Neural cell (in vitro differentiated cells): ENCODE measurements around the gene PTN. TPM values are rescaled to one million over a fixed set of nuclear protein-coding genes. Genes with fewer than 3 reads are reported as not detected.

Experiments
- H2AFZ ChIP-seq: fragments of 200-600, 300-800 bp; sonication (generic), shearing (Covaris generic); 2 replicates; pipeline ENCODE4 v1.6.0; 2014; ENCODE audit warnings: low read depth, mild to moderate bottlenecking, antibody characterized with exemption, low read length, moderate library complexity
- H3F3A ChIP-seq: fragments of 200-600 bp; shearing (Covaris generic); 2 replicates; pipeline ENCODE4 v1.6.1; 2016; ENCODE audit warnings: mild to moderate bottlenecking, moderate library complexity, mixed read lengths, antibody characterized with exemption, low read length; ENCODE audit not compliant: insufficient read depth, poor library complexity, severe bottlenecking
- H3K27ac ChIP-seq: fragments of 200-600, 300-800 bp; sonication (generic), shearing (Covaris generic); 2 replicates; pipeline ENCODE4 v1.5.1; 2014; ENCODE audit warnings: mild to moderate bottlenecking, low read length, moderate library complexity
- H3K27me3 ChIP-seq: fragments of 300-800, 200-600 bp; sonication (generic), shearing (Covaris generic); 2 replicates; pipeline ENCODE4 v1.6.0; 2014; ENCODE audit warnings: mild to moderate bottlenecking, low read depth, low read length, moderate library complexity; ENCODE audit not compliant: insufficient read depth
- H3K36me3 ChIP-seq: fragments of 300-800, 200-600 bp; sonication (generic), shearing (Covaris generic); 2 replicates; pipeline ENCODE4 v1.5.1; 2014; ENCODE audit warnings: mild to moderate bottlenecking, antibody characterized with exemption, low read length, moderate library complexity; ENCODE audit not compliant: insufficient read depth
- H3K4me2 ChIP-seq: fragments of 300-800, 200-600 bp; sonication (generic), shearing (Covaris generic); 2 replicates; pipeline ENCODE4 v1.6.0; 2014; ENCODE audit warnings: mild to moderate bottlenecking, low read length
- H3K4me3 ChIP-seq: fragments of 300-800, 200-600 bp; sonication (generic), shearing (Covaris generic); 2 replicates; pipeline ENCODE4 v1.5.1; 2014; ENCODE audit warnings: mild to moderate bottlenecking, low read length, moderate library complexity
- H3K79me2 ChIP-seq: fragments of 200-600 bp; shearing (Covaris generic); replicated peaks from 2 replicates; pipeline ENCODE4 v1.6.0; 2014; ENCODE audit warnings: mild to moderate bottlenecking, low read length, moderate library complexity; ENCODE audit not compliant: insufficient read depth
- H3K9ac ChIP-seq: fragments of 300-800, 200-600 bp; sonication (generic), shearing (Covaris generic); 2 replicates; pipeline ENCODE4 v1.6.1; 2016; ENCODE audit warnings: mild to moderate bottlenecking, low read length, mixed read lengths
- H3K9me2 ChIP-seq: fragments of 200-600 bp; shearing (Covaris generic); 2 replicates; pipeline ENCODE4 v1.6.1; 2016; ENCODE audit warnings: mild to moderate bottlenecking, low read length, mixed read lengths; ENCODE audit not compliant: insufficient read depth
- H3K9me3 ChIP-seq: fragments of 200-600, 300-800 bp; sonication (generic), shearing (Covaris generic); 2 replicates; pipeline ENCODE4 v1.6.1; 2016; ENCODE audit warnings: mild to moderate bottlenecking, mixed run types, low read length, moderate library complexity, mixed read lengths
- H4K20me1 ChIP-seq: fragments of 200-600 bp; shearing (Covaris generic); 2 replicates; pipeline ENCODE4 v1.6.1; 2016; ENCODE audit warnings: mild to moderate bottlenecking, mixed run types; ENCODE audit not compliant: insufficient read depth
- CTCF ChIP-seq: fragments of 450-650 bp; IDR thresholded peaks from 2 replicates; pipeline ENCODE4 v1.5.1; 2014; ENCODE audit warnings: antibody characterized with exemption, mild to moderate bottlenecking, moderate library complexity; ENCODE audit not compliant: poor library complexity, severe bottlenecking
- EP300 ChIP-seq: fragments of 450-650 bp; conservative IDR thresholded peaks from 2 replicates; pipeline ENCODE4 v1.6.1; 2014; ENCODE audit warnings: antibody characterized with exemption, mild to moderate bottlenecking, moderate library complexity; ENCODE audit not compliant: poor library complexity, severe bottlenecking
- EZH2 ChIP-seq: fragments of 200-600, 300-800 bp; shearing (Covaris generic), sonication (generic); IDR thresholded peaks from 2 replicates; pipeline ENCODE4 v1.6.1; 2014; ENCODE audit warnings: antibody characterized with exemption, low read length, borderline replicate concordance, mild to moderate bottlenecking; ENCODE audit not compliant: insufficient read depth, poor library complexity, severe bottlenecking
- MXI1 ChIP-seq: fragments of 450-650 bp; conservative IDR thresholded peaks from 2 replicates; pipeline ENCODE4 v1.6.1; 2014; ENCODE audit warnings: antibody characterized with exemption, mild to moderate bottlenecking; ENCODE audit not compliant: poor library complexity, severe bottlenecking
- POLR2AphosphoS5 ChIP-seq: IDR thresholded peaks from 2 replicates; pipeline ENCODE4 v1.6.1; 2012
- RAD21 ChIP-seq: fragments of 450-650 bp; conservative IDR thresholded peaks from 2 replicates; pipeline ENCODE4 v1.6.1; 2014; ENCODE audit warnings: antibody characterized with exemption, mild to moderate bottlenecking, moderate library complexity
- REST ChIP-seq: IDR thresholded peaks from 2 replicates; pipeline ENCODE4 v1.6.1; 2012; ENCODE audit warnings: borderline replicate concordance
- SMC3 ChIP-seq: fragments of 450-650 bp; conservative IDR thresholded peaks from 2 replicates; pipeline ENCODE4 v1.6.1; 2014; ENCODE audit warnings: antibody characterized with exemption, mild to moderate bottlenecking, moderate library complexity; ENCODE audit not compliant: poor library complexity
- TAF1 ChIP-seq: IDR thresholded peaks from 2 replicates; pipeline ENCODE4 v1.6.1; 2012; ENCODE audit warnings: low read depth
- polyA plus RNA-seq: library from polyadenylated mRNA; depleted of rRNA; stranded (reverse); fragments of >200 nt; gene quantifications from 2 replicates; pipeline ENCODE4 v1.2.3, GENCODE V29; 2014

PTN gene
- polyA plus RNA-seq, 1 donor from 2014 or later: 14.1 TPM

- no peaks in the 10 kb centered on the region for H4K20me1 ChIP-seq
- H3K79me2 ChIP-seq: no peaks in the 10 kb centered on the region
- no peak overlapping the region for H3K4me3 ChIP-seq
- no peaks in the 10 kb centered on the region for H3K9me3 ChIP-seq
- no peaks in the 10 kb centered on the region for H3F3A ChIP-seq
- no peaks in the 10 kb centered on the region for H3K36me3 ChIP-seq
- H2AFZ ChIP-seq: no peak overlapping the region
- no peaks in the 10 kb centered on the region for H3K27me3 ChIP-seq
- no peaks in the 10 kb centered on the region for H3K9me2 ChIP-seq
- H3K27ac ChIP-seq: no peak overlapping the region
- TF ChIP-seq TAF1 (no peak), MXI1 (no peak), CTCF (no peak), RAD21 (no peak), EP300 (no peak), REST (no peak), SMC3 (no peak), EZH2 (no peak), POLR2AphosphoS5 (no peak)
- H3K4me2 ChIP-seq: no peak overlapping the region
- H3K9ac ChIP-seq: no peak overlapping the region
These were observed 122.1 kb downstream of the PTN start for GRCh38 chr7:137221467-137221866.

- Histone ChIP-seq H3K27ac (no peak overlapping the region), H3K36me3 (no peaks in the 10 kb centered on the region), H3K9me3 (no peaks in the 10 kb centered on the region), H3K9ac (no peak overlapping the region), H3K79me2 (no peaks in the 10 kb centered on the region), H3K27me3 (no peaks in the 10 kb centered on the region), H2AFZ (no peak overlapping the region), H3F3A (no peaks in the 10 kb centered on the region), H3K4me3 (no peak overlapping the region), H3K4me2 (no peak overlapping the region), H3K9me2 (no peaks in the 10 kb centered on the region), H4K20me1 (no peaks in the 10 kb centered on the region)
- TF ChIP-seq REST (no peak), EZH2 (no peak), EP300 (no peak), MXI1 (no peak), RAD21 (no peak), POLR2AphosphoS5 (no peak), TAF1 (no peak), CTCF (no peak), SMC3 (no peak)
These were observed 129.8 kb downstream of the PTN start for GRCh38 chr7:137213744-137214143.
